ENCODE data around the gene TBCD.
A peak's percentile ranks its signal among the peaks of the same experiment; 100 is the strongest.

TBCD gene

GRCh38 chr17:82911822-82912221, 160.0 kb downstream of the TBCD start:
- peaks cover 3% of the 10 kb centered on the region for H3K36me3 ChIP-seq (ENCODE audit: control insufficient read depth, insufficient read depth, low read length, severe bottlenecking)
- H3K4me1 ChIP-seq (ENCODE audit: control insufficient read depth, insufficient read depth, low read length) = peaks cover 23% of the 10 kb centered on the region
- no peaks in the 10 kb centered on the region for H3K9me3 ChIP-seq (ENCODE audit: control insufficient read depth, low read length)
- H3K27me3 ChIP-seq (replicated peaks; ENCODE audit: control insufficient read depth, insufficient read depth, low read length) = no peaks in the 10 kb centered on the region
- no peak overlapping the region for H3K4me3 ChIP-seq (ENCODE audit: low read length)
- no peak for DNase-seq (ENCODE audit: low read depth)
- H3K9ac ChIP-seq (ENCODE audit: low read length) = no peak overlapping the region

GRCh38 chr17:82912484-82913089, 160.7 kb downstream of the TBCD start:
- Histone ChIP-seq H3K4me3 (ENCODE audit: low read length) (no peak overlapping the region), H3K9ac (ENCODE audit: low read length) (no peak overlapping the region), H3K36me3 (ENCODE audit: control insufficient read depth, insufficient read depth, low read length, severe bottlenecking) (no peaks in the 10 kb centered on the region), H3K4me1 (ENCODE audit: control insufficient read depth, insufficient read depth, low read length) (peaks cover 23% of the 10 kb centered on the region), H3K27me3 (replicated peaks; ENCODE audit: control insufficient read depth, insufficient read depth, low read length) (no peaks in the 10 kb centered on the region), H3K9me3 (ENCODE audit: control insufficient read depth, low read length) (no peaks in the 10 kb centered on the region)
- no peak for DNase-seq (ENCODE audit: low read depth)

- no peak overlapping the region for H3K9ac ChIP-seq (ENCODE audit: low read length)
- no peak for DNase-seq (ENCODE audit: low read depth)
- H3K36me3 ChIP-seq (ENCODE audit: control insufficient read depth, insufficient read depth, low read length, severe bottlenecking) = no peaks in the 10 kb centered on the region
- H3K4me3 ChIP-seq (ENCODE audit: low read length) = no peak overlapping the region
- peaks cover 16% of the 10 kb centered on the region for H3K4me1 ChIP-seq (ENCODE audit: control insufficient read depth, insufficient read depth, low read length)
- no peaks in the 10 kb centered on the region for H3K27me3 ChIP-seq (replicated peaks; ENCODE audit: control insufficient read depth, insufficient read depth, low read length)
- H3K9me3 ChIP-seq (ENCODE audit: control insufficient read depth, low read length) = no peaks in the 10 kb centered on the region
Observed at GRCh38 chr17:82913304-82914043, 161.6 kb downstream of the TBCD start.

- DNase-seq (ENCODE audit: low read depth) = no peak
- no peak overlapping the region for H3K4me3 ChIP-seq (ENCODE audit: low read length)
Observed at GRCh38 chr17:82914375-82914774, 162.5 kb downstream of the TBCD start.

GRCh38 chr17:82915010-82915756, 163.3 kb downstream of the TBCD start:
- no peak for DNase-seq (ENCODE audit: low read depth)
- Histone ChIP-seq H3K9me3 (ENCODE audit: control insufficient read depth, low read length) (no peaks in the 10 kb centered on the region), H3K9ac (ENCODE audit: low read length) (peak overlapping the region; percentile 31), H3K27me3 (replicated peaks; ENCODE audit: control insufficient read depth, insufficient read depth, low read length) (no peaks in the 10 kb centered on the region), H3K4me1 (ENCODE audit: control insufficient read depth, insufficient read depth, low read length) (peaks cover 13% of the 10 kb centered on the region), H3K36me3 (ENCODE audit: control insufficient read depth, insufficient read depth, low read length, severe bottlenecking) (no peaks in the 10 kb centered on the region), H3K4me3 (ENCODE audit: low read length) (no peak overlapping the region)

More at GRCh38 chr17:82914375-82914774, 162.5 kb downstream of the TBCD start:
- Histone ChIP-seq H3K36me3 (ENCODE audit: control insufficient read depth, insufficient read depth, low read length, severe bottlenecking) (no peaks in the 10 kb centered on the region), H3K27me3 (replicated peaks; ENCODE audit: control insufficient read depth, insufficient read depth, low read length) (no peaks in the 10 kb centered on the region), H3K9me3 (ENCODE audit: control insufficient read depth, low read length) (no peaks in the 10 kb centered on the region), H3K4me1 (ENCODE audit: control insufficient read depth, insufficient read depth, low read length) (peaks cover 13% of the 10 kb centered on the region), H3K9ac (ENCODE audit: low read length) (peak overlapping the region; percentile 31)

- no peak for DNase-seq (ENCODE audit: low read depth)
- H3K9ac ChIP-seq (ENCODE audit: low read length) = no peak overlapping the region
- no peaks in the 10 kb centered on the region for H3K27me3 ChIP-seq (replicated peaks; ENCODE audit: control insufficient read depth, insufficient read depth, low read length)
- no peak overlapping the region for H3K4me3 ChIP-seq (ENCODE audit: low read length)
- H3K4me1 ChIP-seq (ENCODE audit: control insufficient read depth, insufficient read depth, low read length) = peaks cover 13% of the 10 kb centered on the region
- H3K36me3 ChIP-seq (ENCODE audit: control insufficient read depth, insufficient read depth, low read length, severe bottlenecking) = no peaks in the 10 kb centered on the region
- H3K9me3 ChIP-seq (ENCODE audit: control insufficient read depth, low read length) = no peaks in the 10 kb centered on the region
Observed at GRCh38 chr17:82915757-82916027, 163.8 kb downstream of the TBCD start.

- Histone ChIP-seq H3K9ac (ENCODE audit: low read length) (peak overlapping the region; percentile 11), H3K27me3 (replicated peaks; ENCODE audit: control insufficient read depth, insufficient read depth, low read length) (no peaks in the 10 kb centered on the region), H3K36me3 (ENCODE audit: control insufficient read depth, insufficient read depth, low read length, severe bottlenecking) (no peaks in the 10 kb centered on the region), H3K9me3 (ENCODE audit: control insufficient read depth, low read length) (no peaks in the 10 kb centered on the region), H3K4me1 (ENCODE audit: control insufficient read depth, insufficient read depth, low read length) (peaks cover 13% of the 10 kb centered on the region), H3K4me3 (ENCODE audit: low read length) (no peak overlapping the region)
- DNase-seq (ENCODE audit: low read depth) = peak; percentile 7
Observed at GRCh38 chr17:82917699-82918345, 166.0 kb downstream of the TBCD start.

GRCh38 chr17:82918508-82918907, 166.6 kb downstream of the TBCD start:
- Histone ChIP-seq H3K27me3 (replicated peaks; ENCODE audit: control insufficient read depth, insufficient read depth, low read length) (no peaks in the 10 kb centered on the region), H3K9me3 (ENCODE audit: control insufficient read depth, low read length) (no peaks in the 10 kb centered on the region), H3K4me3 (ENCODE audit: low read length) (no peak overlapping the region), H3K36me3 (ENCODE audit: control insufficient read depth, insufficient read depth, low read length, severe bottlenecking) (no peaks in the 10 kb centered on the region), H3K9ac (ENCODE audit: low read length) (peak overlapping the region; percentile 11), H3K4me1 (ENCODE audit: control insufficient read depth, insufficient read depth, low read length) (peaks cover 13% of the 10 kb centered on the region)
- no peak for DNase-seq (ENCODE audit: low read depth)

GRCh38 chr17:82920150-82920549, 168.3 kb downstream of the TBCD start:
- H3K27me3 ChIP-seq (replicated peaks; ENCODE audit: control insufficient read depth, insufficient read depth, low read length) = no peaks in the 10 kb centered on the region
- peaks cover 5% of the 10 kb centered on the region for H3K36me3 ChIP-seq (ENCODE audit: control insufficient read depth, insufficient read depth, low read length, severe bottlenecking)
- H3K9me3 ChIP-seq (ENCODE audit: control insufficient read depth, low read length) = no peaks in the 10 kb centered on the region
- DNase-seq (ENCODE audit: low read depth) = no peak
- H3K9ac ChIP-seq (ENCODE audit: low read length) = no peak overlapping the region
- no peak overlapping the region for H3K4me3 ChIP-seq (ENCODE audit: low read length)
- peaks cover 2% of the 10 kb centered on the region for H3K4me1 ChIP-seq (ENCODE audit: control insufficient read depth, insufficient read depth, low read length)

GRCh38 chr17:82920715-82921114, 168.8 kb downstream of the TBCD start:
- H3K4me1 ChIP-seq (ENCODE audit: control insufficient read depth, insufficient read depth, low read length) = no peaks in the 10 kb centered on the region
- peaks cover 10% of the 10 kb centered on the region for H3K36me3 ChIP-seq (ENCODE audit: control insufficient read depth, insufficient read depth, low read length, severe bottlenecking)
- no peak for DNase-seq (ENCODE audit: low read depth)
- no peak overlapping the region for H3K4me3 ChIP-seq (ENCODE audit: low read length)
- no peaks in the 10 kb centered on the region for H3K27me3 ChIP-seq (replicated peaks; ENCODE audit: control insufficient read depth, insufficient read depth, low read length)
- H3K9ac ChIP-seq (ENCODE audit: low read length) = no peak overlapping the region
- H3K9me3 ChIP-seq (ENCODE audit: control insufficient read depth, low read length) = no peaks in the 10 kb centered on the region

GRCh38 chr17:82921426-82921825, 169.6 kb downstream of the TBCD start:
- Histone ChIP-seq H3K4me3 (ENCODE audit: low read length) (no peak overlapping the region), H3K9me3 (ENCODE audit: control insufficient read depth, low read length) (no peaks in the 10 kb centered on the region), H3K4me1 (ENCODE audit: control insufficient read depth, insufficient read depth, low read length) (no peaks in the 10 kb centered on the region), H3K36me3 (ENCODE audit: control insufficient read depth, insufficient read depth, low read length, severe bottlenecking) (peaks cover 14% of the 10 kb centered on the region), H3K9ac (ENCODE audit: low read length) (no peak overlapping the region), H3K27me3 (replicated peaks; ENCODE audit: control insufficient read depth, insufficient read depth, low read length) (no peaks in the 10 kb centered on the region)
- no peak for DNase-seq (ENCODE audit: low read depth)

Data from adipocyte (in vitro differentiated cells).